ENCODE results near the gene RIN3.

The RIN3 gene

GRCh38 chr14:92603309-92604242 is 90.0 kb downstream of the RIN3 start:
- no peak for DNase-seq (ENCODE audit: low read depth, low spot score)
- TF ChIP-seq CTCF (IDR thresholded peaks at IDR 0.05; ENCODE audit: insufficient read depth, low read length, missing control alignments), result peak; percentile 37
- ChIA-PET CTCF (interaction anchor here (0.9 to 4.0 kb wide), 5 partner anchors 9 to 83 kb away, joined by 3 to 13 read pairs (median 4); no protein-coding TSS in a partner anchor), POLR2A (no interaction called here)
- no peak overlapping the region for H3K4me3 ChIP-seq (ENCODE audit: low read depth, low read length)

- ChIA-PET CTCF (interaction anchor here (0.7 to 1.9 kb wide), 4 partner anchors 10 to 20 kb away, joined by 3 to 4 read pairs (median 4); no protein-coding TSS in a partner anchor), POLR2A (no interaction called here)
- no peak for DNase-seq (ENCODE audit: low read depth, low spot score)
These were observed 91.8 kb downstream of the RIN3 start for GRCh38 chr14:92605274-92605940.

GRCh38 chr14:92607251-92607650 is 93.7 kb downstream of the RIN3 start:
- no peak for DNase-seq (ENCODE audit: low read depth, low spot score)
- H3K4me3 ChIP-seq (ENCODE audit: low read depth, low read length), result no peak overlapping the region
- ChIA-PET POLR2A (interaction anchor here (0.6 kb wide), 1 partner anchor 295 kb away, joined by 3 read pairs; no protein-coding TSS in a partner anchor), CTCF (interaction anchor here (1.4 to 1.9 kb wide), 2 partner anchors 12 to 82 kb away, joined by 3 to 4 read pairs; no protein-coding TSS in a partner anchor)
- TF ChIP-seq CTCF (IDR thresholded peaks at IDR 0.05; ENCODE audit: insufficient read depth, low read length, missing control alignments), result no peak

More at GRCh38 chr14:92605274-92605940, 91.8 kb downstream of the RIN3 start:
- H3K4me3 ChIP-seq (ENCODE audit: low read depth, low read length), result no peak overlapping the region
- TF ChIP-seq CTCF (IDR thresholded peaks at IDR 0.05; ENCODE audit: insufficient read depth, low read length, missing control alignments), result no peak

- ChIA-PET POLR2A (interaction anchor here (0.6 kb wide), 1 partner anchor 18 kb away, joined by 3 read pairs; no protein-coding TSS in a partner anchor), CTCF (interaction anchor here (1.4 kb wide), 1 partner anchor 81 kb away, joined by 3 read pairs; no protein-coding TSS in a partner anchor)
- peak; percentile 65 for DNase-seq (ENCODE audit: low read depth, low spot score)
- H3K4me3 ChIP-seq (ENCODE audit: low read depth, low read length), result no peak overlapping the region
- no peak for TF ChIP-seq CTCF (IDR thresholded peaks at IDR 0.05; ENCODE audit: insufficient read depth, low read length, missing control alignments)
These were observed 94.3 kb downstream of the RIN3 start for GRCh38 chr14:92607702-92608429.

GRCh38 chr14:92609955-92610354 is 96.4 kb downstream of the RIN3 start:
- ChIA-PET POLR2A (no interaction called here), CTCF (interaction anchor here (1.0 to 1.8 kb wide), 3 partner anchors 13 to 76 kb away, joined by 4 to 7 read pairs (median 5); no protein-coding TSS in a partner anchor)
- no peak for DNase-seq (ENCODE audit: low read depth, low spot score)
- no peak for TF ChIP-seq CTCF (IDR thresholded peaks at IDR 0.05; ENCODE audit: insufficient read depth, low read length, missing control alignments)
- no peak overlapping the region for H3K4me3 ChIP-seq (ENCODE audit: low read depth, low read length)
